Activated B cell treated with CpG ODN at 0.5 μM for 24 hours (primary cell): ENCODE measurements around the gene STXBP6. TPM values are rescaled to one million over a fixed set of nuclear protein-coding genes. Genes with fewer than 3 reads are reported as not detected.

Experiments
- ATAC-seq: fragments of 200-7000 bp; cut with Tn5 transposase; one replicate; pipeline ENCODE4 v1.10.0; 2021; ENCODE audit warnings: low read depth, mild to moderate bottlenecking, moderate library complexity
- CTCF ChIA-PET: fragments of 350-600 bp; sonication (Branson Sonifier 250); formaldehyde crosslinking; loops from one replicate; lab custom pipeline; 2021; ENCODE audit warnings: antibody characterized with exemption; lab: Charles Lee
- POLR2A ChIA-PET: fragments of 350-600 bp; sonication (Branson Sonifier 250); formaldehyde crosslinking; loops from one replicate; lab custom pipeline; 2021; ENCODE audit warnings: antibody characterized with exemption; lab: Charles Lee
- DNase-seq: peaks from one replicate; pipeline ENCODE4 v3.0.0; 2022
- H3K27ac Mint-ChIP-seq: one replicate; pipeline ENCODE4 v1.8.0; 2020; ENCODE audit warnings: mixed read lengths
- H3K27me3 Mint-ChIP-seq: one replicate; pipeline ENCODE4 v1.8.0; 2021; ENCODE audit warnings: mixed read lengths
- H3K36me3 Mint-ChIP-seq: one replicate; pipeline ENCODE4 v1.8.0; 2021; ENCODE audit warnings: low read depth, mixed read lengths
- H3K4me1 Mint-ChIP-seq: one replicate; pipeline ENCODE4 v1.8.0; 2021; ENCODE audit warnings: mixed read lengths
- H3K4me3 Mint-ChIP-seq: one replicate; pipeline ENCODE4 v1.8.0; 2020; ENCODE audit warnings: mild to moderate bottlenecking, mixed read lengths
- H3K9me3 Mint-ChIP-seq: one replicate; pipeline ENCODE4 v1.8.0; 2020; ENCODE audit warnings: mixed read lengths
- CTCF ChIP-seq: fragments of 200-600 bp; IDR thresholded peaks from one replicate; pipeline ENCODE4 v1.8.0; 2022; ENCODE audit warnings: antibody characterized with exemption, mild to moderate bottlenecking
- intact Hi-C: fragments of 100-400 bp; cut with micrococcal nuclease; formaldehyde crosslinking; loops from one replicate; pipeline ENCODE4 v1.15.1; 2024
- total RNA-seq: library from RNA; stranded (reverse); gene quantifications from 2 replicates; pipeline ENCODE4 v1.2.3, GENCODE V29; 2022

The STXBP6 gene
- total RNA-seq, 1 donor from 2014 or later, result 0.22 TPM

GRCh38 chr14:25052921-25053320 lies 3.0 kb upstream of the STXBP6 start:
- DNase-seq, result no peak
- Mint-ChIP-seq H3K27me3 (peaks cover 39% of the 10 kb centered on the region), H3K4me3 (no peak overlapping the region), H3K9me3 (no peaks in the 10 kb centered on the region), H3K36me3 (no peaks in the 10 kb centered on the region), H3K4me1 (peaks cover 13% of the 10 kb centered on the region), H3K27ac (no peak overlapping the region)
- ATAC-seq, result no peak
- ChIA-PET CTCF (no interaction called here), POLR2A (no interaction called here)
- no peak for TF ChIP-seq CTCF
- intact Hi-C loops, result no loop called here

- Mint-ChIP-seq H3K27ac (no peak overlapping the region), H3K4me3 (no peak overlapping the region), H3K36me3 (no peaks in the 10 kb centered on the region), H3K4me1 (peaks cover 13% of the 10 kb centered on the region), H3K9me3 (no peaks in the 10 kb centered on the region), H3K27me3 (peaks cover 44% of the 10 kb centered on the region)
- no peak for TF ChIP-seq CTCF
- intact Hi-C loops, result no loop called here
- ATAC-seq (no peak), DNase-seq (no peak)
- ChIA-PET CTCF (no interaction called here), POLR2A (no interaction called here)
Measured at GRCh38 chr14:25052385-25052784, 2.4 kb upstream of the STXBP6 start.

- ATAC-seq, result no peak
- Mint-ChIP-seq H3K27ac (no peak overlapping the region), H3K36me3 (no peaks in the 10 kb centered on the region), H3K4me3 (peak overlapping the region; percentile 64), H3K4me1 (peaks cover 13% of the 10 kb centered on the region), H3K9me3 (no peaks in the 10 kb centered on the region), H3K27me3 (peaks cover 50% of the 10 kb centered on the region)
- ChIA-PET POLR2A (no interaction called here), CTCF (no interaction called here)
- TF ChIP-seq CTCF, result no peak
- DNase-seq, result no peak
- intact Hi-C loops, result no loop called here
Measured at GRCh38 chr14:25050269-25051150, 563 bp upstream of the STXBP6 start.

- H3K4me1 Mint-ChIP-seq, result peaks cover 13% of the 10 kb centered on the region
- H3K27ac Mint-ChIP-seq, result no peak overlapping the region
- POLR2A ChIA-PET, result no interaction called here
- CTCF ChIA-PET, result no interaction called here
- no peaks in the 10 kb centered on the region for H3K9me3 Mint-ChIP-seq
- TF ChIP-seq CTCF, result no peak
- H3K36me3 Mint-ChIP-seq, result no peaks in the 10 kb centered on the region
- DNase-seq (no peak), ATAC-seq (no peak)
- intact Hi-C loops, result no loop called here
- H3K4me3 Mint-ChIP-seq, result peak overlapping the region; percentile 32
- peaks cover 47% of the 10 kb centered on the region for H3K27me3 Mint-ChIP-seq
Measured at GRCh38 chr14:25049093-25049567, 817 bp downstream of the STXBP6 start.

- Mint-ChIP-seq H3K4me3 (no peak overlapping the region), H3K27me3 (peaks cover 47% of the 10 kb centered on the region), H3K4me1 (peaks cover 13% of the 10 kb centered on the region), H3K27ac (no peak overlapping the region), H3K9me3 (no peaks in the 10 kb centered on the region), H3K36me3 (no peaks in the 10 kb centered on the region)
- ChIA-PET POLR2A (no interaction called here), CTCF (no interaction called here)
- intact Hi-C loops, result no loop called here
- no peak for ATAC-seq
- DNase-seq, result no peak
- TF ChIP-seq CTCF, result no peak
Measured at GRCh38 chr14:25048170-25049016, 1.6 kb downstream of the STXBP6 start.
